Suprapubic skin (tissue), 4 donors: ENCODE measurements around the gene NMT2.

Source experiments
- CTCF ChIP-seq, 2 donors: fragments of 200-600 bp in 1 of 2; fragments of 450-650 bp in 1 of 2; sonication (generic) in 1 of 2; IDR thresholded peaks; one replicate each; pipeline ENCODE4 v1.5.1; 2016 to 2019; ENCODE audit warnings: antibody characterized with exemption in 2 of 2, mild to moderate bottlenecking in 1 of 2, moderate library complexity in 1 of 2
- POLR2A ChIP-seq, 2 donors: fragments of 450-650 bp; IDR thresholded peaks; one replicate each; pipeline ENCODE4 v1.6.1; 2017; ENCODE audit warnings: antibody characterized with exemption in 2 of 2, mild to moderate bottlenecking in 2 of 2, moderate library complexity in 2 of 2
- POLR2AphosphoS5 ChIP-seq, 3 donors: sonication (generic); formaldehyde crosslinking; IDR thresholded peaks; one replicate each; pipeline ENCODE4 v1.6.1; 2017; ENCODE audit warnings: antibody characterized with exemption in 3 of 3

- TF ChIP-seq CTCF (IDR thresholded peaks at IDR 0.05) (no peak), POLR2A (IDR thresholded peaks at IDR 0.05) (no peak), POLR2AphosphoS5 (IDR thresholded peaks at IDR 0.05) (no peak)
Measured at GRCh38 chr10:15103513-15103912, 65.0 kb downstream of the NMT2 start.
